Tongue (tissue), 2 donors: ENCODE data around the gene EFCAB6. TPM values are rescaled to one million over a fixed set of nuclear protein-coding genes. Genes with fewer than 3 reads are reported as not detected.
"Not testable (repeated sequence)": the region's sequence is repeated elsewhere in the genome, so short reads cannot be mapped to it uniquely, and the experiment has no call there.

Experiments
- DNase-seq: peaks from one replicate; pipeline ENCODE4 v3.0.0-alpha.2; 2015
- total RNA-seq: library from RNA; depleted of rRNA; stranded (reverse); fragments of >200 nt; gene quantifications from one replicate; pipeline ENCODE4 v1.2.3, GENCODE V29; 2014

EFCAB6 gene
- total RNA-seq, 1 donor from 2014 or later: 4.7 TPM

- no peak for DNase-seq
These were observed 91.4 kb downstream of the EFCAB6 start for GRCh38 chr22:43720716-43721115.

DNA sequence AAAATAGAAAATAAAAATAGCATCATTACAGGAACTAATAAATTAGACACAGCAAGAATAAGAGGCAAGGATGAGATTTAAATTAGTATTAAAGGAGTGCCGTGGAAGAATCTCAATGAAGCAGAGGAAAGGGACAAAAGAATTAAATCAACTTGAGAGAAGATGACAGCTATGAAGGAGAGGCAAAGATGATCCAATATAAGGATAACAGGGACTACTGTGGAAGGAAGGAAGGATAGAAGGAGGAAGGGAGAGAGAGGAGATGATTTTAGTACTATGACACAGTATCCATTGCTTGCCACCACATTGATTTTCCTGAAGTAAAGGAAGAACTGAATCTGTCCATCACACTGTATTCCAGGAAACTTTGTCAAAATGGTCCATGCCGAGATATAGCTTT lies 98.0 kb downstream of the EFCAB6 start:
- DNase-seq: no peak

DNA sequence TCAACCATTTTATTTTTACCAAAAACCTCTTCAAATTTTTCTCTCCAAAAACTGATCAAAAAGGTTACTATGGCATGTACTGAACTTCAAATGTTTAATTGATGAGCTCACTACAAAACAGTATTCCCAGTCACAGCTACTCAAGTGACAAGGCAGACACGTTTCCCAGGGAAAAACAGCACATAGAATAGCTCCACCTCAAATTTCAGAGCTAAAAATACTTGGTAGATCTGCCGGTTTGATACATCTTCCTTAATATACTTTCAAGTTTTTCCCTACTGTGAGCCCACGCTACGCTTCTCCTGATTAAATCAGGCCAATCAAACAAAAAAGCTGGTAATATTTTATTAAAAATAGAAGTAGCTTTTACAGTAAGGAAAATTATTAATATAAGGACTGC lies 100.4 kb downstream of the EFCAB6 start:
- no peak for DNase-seq

- DNase-seq: no peak
These were observed 104.5 kb downstream of the EFCAB6 start for GRCh38 chr22:43707648-43708047.

DNA sequence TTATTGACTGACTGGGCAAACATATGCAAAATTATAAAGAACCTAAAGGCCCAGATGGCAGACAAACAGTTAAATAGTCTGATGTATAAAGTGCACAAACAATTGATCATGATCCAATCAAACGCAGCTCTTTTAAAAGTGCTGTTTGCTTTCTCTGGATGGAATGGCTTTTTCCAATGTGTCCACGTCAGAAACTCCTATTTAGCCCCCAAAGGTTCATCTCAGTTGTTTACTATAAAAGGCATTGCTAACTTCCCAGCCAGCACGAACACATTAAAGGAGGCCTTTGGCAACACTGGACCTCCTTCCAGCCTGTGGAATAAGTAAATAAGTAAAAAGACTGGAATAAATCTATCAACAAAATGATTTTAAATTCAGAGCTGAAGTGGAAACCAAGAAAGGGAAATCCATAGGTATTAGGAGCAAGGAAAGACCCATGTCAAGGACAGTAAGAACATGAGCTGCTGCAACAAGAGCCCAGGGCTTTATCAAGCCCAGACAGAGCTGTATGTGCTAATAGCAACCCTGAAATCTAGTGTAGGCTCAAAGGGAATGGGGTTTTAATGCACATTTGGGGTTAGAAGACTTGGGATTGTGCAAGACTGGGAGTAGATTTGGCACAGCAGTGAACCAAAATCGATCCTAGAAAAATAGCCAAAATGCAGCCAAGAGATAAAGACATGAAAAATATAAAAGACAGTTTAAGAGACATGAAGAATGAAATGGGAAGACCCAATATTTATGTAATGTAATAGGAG lies 105.4 kb downstream of the EFCAB6 start:
- DNase-seq: no peak

DNA sequence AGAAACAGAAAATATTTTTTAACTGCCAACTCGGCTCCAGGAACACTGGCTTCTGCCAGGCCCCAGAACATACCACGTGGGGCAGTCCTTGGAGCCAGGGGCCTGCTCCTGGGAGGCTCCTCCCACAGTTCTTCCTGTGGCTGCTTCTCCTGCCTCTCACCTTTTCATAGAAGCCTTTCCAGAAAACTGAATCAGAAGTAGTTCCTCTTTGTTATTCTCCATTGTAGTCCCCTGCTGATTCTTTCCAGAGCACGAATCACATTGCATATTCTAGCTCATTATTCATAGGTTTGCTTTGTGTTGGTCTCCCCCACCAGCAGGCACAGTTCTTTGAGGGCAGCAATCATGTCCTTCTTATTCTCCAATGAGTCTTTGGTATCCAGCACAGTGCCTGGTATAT lies 106.0 kb downstream of the EFCAB6 start:
- DNase-seq: no peak

- DNase-seq: no peak
These were observed 108.1 kb downstream of the EFCAB6 start for GRCh38 chr22:43704051-43704450.

DNA sequence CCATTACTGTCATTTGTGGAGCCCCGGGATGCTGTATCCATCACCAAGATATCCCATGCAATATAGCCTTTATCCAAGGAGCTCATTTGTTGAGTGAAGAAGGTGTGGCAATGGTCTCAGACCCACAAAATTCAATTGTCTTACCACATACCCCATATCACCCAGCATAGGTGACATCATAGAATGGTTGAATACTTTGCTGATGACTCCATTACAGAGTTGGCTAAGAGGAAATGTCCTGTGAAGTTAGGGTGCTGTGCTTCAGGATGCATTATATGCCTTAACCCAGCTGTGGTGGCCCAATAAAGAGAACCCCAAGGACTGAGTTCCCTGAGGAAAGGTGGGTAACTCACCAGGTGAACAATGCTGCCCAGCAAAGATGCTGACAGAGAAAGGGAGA lies 113.7 kb downstream of the EFCAB6 start:
- DNase-seq: no peak

DNA sequence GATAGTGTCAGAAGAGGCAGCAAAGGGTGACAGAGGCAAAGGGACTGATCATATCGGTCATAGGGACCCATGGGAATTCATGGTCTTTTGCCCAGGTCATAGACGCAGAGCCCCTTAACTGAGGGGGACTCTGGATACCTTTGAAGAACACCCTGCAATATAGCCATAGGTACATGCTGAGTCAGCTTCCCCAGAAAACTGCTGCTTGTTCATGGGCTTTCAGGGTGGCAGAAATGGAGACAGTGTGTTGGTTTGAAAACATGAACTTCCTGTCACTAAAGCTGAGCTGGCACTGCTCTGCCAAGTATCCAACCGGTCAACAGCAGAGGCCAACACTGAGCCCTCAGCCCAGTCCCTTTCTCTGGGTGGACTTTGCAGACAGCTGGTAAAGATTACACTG lies 114.2 kb downstream of the EFCAB6 start:
- peak; percentile 3 for DNase-seq

DNA sequence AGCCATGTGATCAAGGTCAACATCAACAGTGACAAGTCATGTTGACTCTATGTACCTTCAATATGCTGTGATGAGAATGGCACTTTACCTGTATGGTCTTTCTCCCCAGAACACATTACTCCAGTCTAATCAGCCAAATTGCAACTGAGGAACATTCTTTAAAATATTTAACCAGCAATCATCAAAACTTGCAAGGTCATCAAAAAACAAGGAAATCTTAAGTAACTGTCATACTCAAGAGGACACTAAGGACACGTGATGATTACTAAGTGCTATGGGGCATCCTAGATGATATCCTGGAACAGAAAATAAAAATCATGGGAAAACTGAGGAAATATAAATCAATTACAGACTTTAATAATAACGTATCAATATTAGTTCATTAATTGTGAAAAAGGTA lies 118.9 kb downstream of the EFCAB6 start:
- DNase-seq: no peak

DNA sequence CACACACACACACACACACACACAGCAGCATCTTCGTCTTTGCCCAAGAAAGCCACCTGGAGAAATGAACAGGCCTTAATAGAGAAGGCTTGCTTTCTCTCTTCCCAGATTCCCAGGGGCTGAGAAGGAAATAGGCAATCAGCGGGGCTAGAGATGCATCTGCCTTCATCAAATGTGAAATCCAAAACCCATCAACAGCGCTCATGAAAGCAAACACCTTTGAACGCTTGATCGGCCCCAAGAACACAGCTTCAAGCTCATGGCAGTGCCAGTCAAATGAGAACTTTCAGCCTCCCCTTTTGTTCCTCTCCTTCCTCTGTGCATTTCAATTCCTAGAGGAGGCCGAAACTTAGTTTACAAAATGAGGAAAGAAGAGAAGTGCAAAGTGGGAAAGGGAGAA lies 122.7 kb downstream of the EFCAB6 start:
- no peak for DNase-seq

DNA sequence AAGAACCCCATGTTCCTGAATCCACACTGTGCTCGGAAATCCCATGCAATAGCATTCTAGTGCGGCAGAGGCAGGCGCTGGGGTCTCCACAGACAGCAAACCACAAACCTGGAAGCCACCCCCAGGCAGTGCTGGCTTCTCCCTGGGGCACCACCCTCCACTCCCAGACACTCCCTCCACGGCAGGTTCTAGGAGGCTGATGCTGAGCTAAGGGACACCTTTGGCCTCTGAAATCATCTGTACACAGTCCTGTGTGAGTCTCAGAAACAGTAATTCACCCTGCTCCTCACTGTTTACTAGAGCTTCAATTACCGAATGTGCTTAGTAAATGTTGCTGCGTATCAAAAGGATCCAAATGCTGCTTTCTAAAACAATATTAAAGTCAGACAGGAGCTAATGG lies 129.3 kb downstream of the EFCAB6 start:
- no peak for DNase-seq

- DNase-seq: no peak
These were observed 130.3 kb downstream of the EFCAB6 start for GRCh38 chr22:43681731-43682360.

GRCh38 chr22:43670513-43670912 lies 141.6 kb downstream of the EFCAB6 start:
- no peak for DNase-seq

DNA sequence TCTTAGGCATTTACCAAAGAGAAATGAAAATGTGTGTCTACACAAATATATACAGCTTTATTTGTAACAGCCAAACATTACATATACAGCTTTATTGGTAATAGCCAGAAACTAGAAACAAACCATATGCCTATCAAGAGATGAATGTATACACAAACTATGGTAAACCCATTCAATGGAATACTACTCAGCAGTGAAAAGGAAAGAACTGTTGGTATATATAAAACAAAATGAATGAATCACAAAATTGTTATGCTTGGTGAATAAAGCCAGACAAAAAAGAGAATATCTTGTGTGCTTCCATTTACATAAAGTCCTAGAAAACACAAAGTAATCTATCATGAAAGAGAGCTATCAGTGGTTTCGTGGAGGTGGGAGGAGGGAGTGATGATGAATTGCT lies 142.9 kb downstream of the EFCAB6 start:
- no peak for DNase-seq

- no peak for DNase-seq
These were observed 144.4 kb downstream of the EFCAB6 start for GRCh38 chr22:43667656-43668055.

DNA sequence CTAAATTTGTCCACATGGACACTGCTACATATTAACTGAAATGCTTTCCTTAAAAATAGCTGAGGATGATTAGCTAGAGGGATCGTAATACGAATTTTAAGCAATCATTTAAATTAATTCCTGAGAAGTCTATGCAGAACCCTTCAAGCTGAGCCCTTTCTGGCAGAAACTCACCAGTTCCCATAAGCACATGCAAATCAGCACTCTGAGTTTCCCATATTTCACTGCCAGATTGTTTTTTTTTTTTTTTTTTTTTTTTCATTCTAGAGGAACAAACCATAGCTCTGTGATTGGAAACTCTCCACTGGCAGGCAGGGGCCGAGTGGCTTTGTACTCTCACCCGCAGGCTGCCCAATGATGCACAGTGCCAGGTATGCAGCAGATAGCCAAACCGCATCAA lies 145.6 kb downstream of the EFCAB6 start:
- peak; percentile 43 for DNase-seq

DNA sequence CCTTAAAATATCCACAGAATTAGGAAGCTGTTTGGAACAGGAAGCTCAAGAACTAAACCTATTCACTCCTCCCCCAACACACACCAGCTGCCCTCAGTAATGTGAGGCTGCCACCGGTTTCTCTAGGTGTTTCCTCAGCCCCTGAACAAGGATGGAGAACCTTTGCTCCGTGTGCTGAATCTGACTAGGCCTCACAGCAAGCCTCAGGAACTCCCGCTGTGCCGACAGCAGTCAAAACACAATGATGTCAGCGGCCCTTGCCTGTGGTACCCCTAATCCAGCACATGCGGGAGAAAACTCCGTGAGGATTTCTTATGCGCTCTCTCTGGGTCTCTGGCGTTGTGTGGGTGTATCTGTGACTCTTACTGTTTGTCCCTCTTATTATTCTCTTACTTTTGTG lies 153.3 kb downstream of the EFCAB6 start:
- DNase-seq: no peak

- DNase-seq: not testable (repeated sequence)
These were observed 155.5 kb downstream of the EFCAB6 start for GRCh38 chr22:43656581-43656980.

DNA sequence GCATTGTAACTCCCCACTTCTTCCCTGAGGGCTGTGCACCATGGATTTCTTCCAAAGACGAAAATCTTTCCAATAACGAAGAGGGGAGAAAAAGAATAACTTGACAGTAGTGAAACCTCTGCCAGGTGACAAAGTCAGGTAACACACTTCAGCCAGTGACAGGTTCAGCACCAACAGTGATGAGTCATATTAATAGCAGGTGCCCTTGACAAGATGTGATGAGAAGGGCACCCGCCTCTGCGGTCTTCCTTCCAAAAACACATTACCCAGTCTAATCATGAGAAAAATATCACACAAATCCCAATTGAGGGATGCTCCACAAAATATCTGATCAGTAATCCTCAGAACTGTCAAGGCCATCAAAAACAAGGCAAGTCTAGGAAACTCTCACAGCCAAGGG lies 157.8 kb downstream of the EFCAB6 start:
- DNase-seq: no peak

- no peak for DNase-seq
These were observed 159.3 kb downstream of the EFCAB6 start for GRCh38 chr22:43652845-43653244.

- DNase-seq: no peak
These were observed 168.7 kb downstream of the EFCAB6 start for GRCh38 chr22:43643387-43643786.

GRCh38 chr22:43642319-43643206 lies 169.5 kb downstream of the EFCAB6 start:
- DNase-seq: no peak
